Measurements from ENCODE around the gene MAEA.

MAEA gene

GRCh38 chr4:1375761-1376322 lies 86.2 kb downstream of the MAEA start:
- H3F3A ChIP-seq (ENCODE audit: insufficient read depth), result no peaks in the 10 kb centered on the region
- no peak overlapping the region for H2AFZ ChIP-seq (ENCODE audit: low read depth, low read length, severe bottlenecking)
- no peak overlapping the region for H3K4me2 ChIP-seq (ENCODE audit: low read depth, low read length, poor library complexity, severe bottlenecking)
- no peaks in the 10 kb centered on the region for H4K20me1 ChIP-seq (ENCODE audit: low read depth, low read length)
- no peaks in the 10 kb centered on the region for H3K9me2 ChIP-seq (replicated peaks; ENCODE audit: insufficient read depth, low read length)
- no peak overlapping the region for H3K27ac ChIP-seq (ENCODE audit: low read depth, low read length)
- TF ChIP-seq EZH2phosphoT487 (conservative IDR thresholded peaks at IDR 0.05; ENCODE audit: low read length) (no peak), CTCF (IDR thresholded peaks at IDR 0.05; ENCODE audit: insufficient read depth, low read length, poor library complexity, severe bottlenecking) (no peak)
- H3K79me2 ChIP-seq (ENCODE audit: insufficient read depth, low read length), result no peaks in the 10 kb centered on the region
- H3K4me3 ChIP-seq (ENCODE audit: insufficient read depth, low read length, poor library complexity, severe bottlenecking), result no peak overlapping the region
- H3K9me3 ChIP-seq (ENCODE audit: insufficient read depth, low read length), result no peaks in the 10 kb centered on the region
- H3K9ac ChIP-seq (ENCODE audit: low read length), result no peak overlapping the region
- no peaks in the 10 kb centered on the region for H3K27me3 ChIP-seq (ENCODE audit: low read length)
- H3K36me3 ChIP-seq (ENCODE audit: low read length), result no peaks in the 10 kb centered on the region

- Histone ChIP-seq H3K27ac (ENCODE audit: low read depth, low read length) (no peak overlapping the region), H3K27me3 (ENCODE audit: low read length) (no peaks in the 10 kb centered on the region), H3K9me3 (ENCODE audit: insufficient read depth, low read length) (no peaks in the 10 kb centered on the region), H2AFZ (ENCODE audit: low read depth, low read length, severe bottlenecking) (no peak overlapping the region), H3K36me3 (ENCODE audit: low read length) (no peaks in the 10 kb centered on the region), H3K4me3 (ENCODE audit: insufficient read depth, low read length, poor library complexity, severe bottlenecking) (no peak overlapping the region), H3K9me2 (replicated peaks; ENCODE audit: insufficient read depth, low read length) (no peaks in the 10 kb centered on the region), H3K4me2 (ENCODE audit: low read depth, low read length, poor library complexity, severe bottlenecking) (no peak overlapping the region), H3K9ac (ENCODE audit: low read length) (no peak overlapping the region), H4K20me1 (ENCODE audit: low read depth, low read length) (no peaks in the 10 kb centered on the region), H3K79me2 (ENCODE audit: insufficient read depth, low read length) (no peaks in the 10 kb centered on the region), H3F3A (ENCODE audit: insufficient read depth) (no peaks in the 10 kb centered on the region)
- TF ChIP-seq CTCF (IDR thresholded peaks at IDR 0.05; ENCODE audit: insufficient read depth, low read length, poor library complexity, severe bottlenecking) (no peak), EZH2phosphoT487 (conservative IDR thresholded peaks at IDR 0.05; ENCODE audit: low read length) (no peak)
Measured at GRCh38 chr4:1376391-1376840, 86.7 kb downstream of the MAEA start.

GRCh38 chr4:1376841-1377605 lies 87.3 kb downstream of the MAEA start:
- H4K20me1 ChIP-seq (ENCODE audit: low read depth, low read length), result no peaks in the 10 kb centered on the region
- H3K4me2 ChIP-seq (ENCODE audit: low read depth, low read length, poor library complexity, severe bottlenecking), result no peak overlapping the region

More at GRCh38 chr4:1376841-1377605, 87.3 kb downstream of the MAEA start:
- TF ChIP-seq EZH2phosphoT487 (conservative IDR thresholded peaks at IDR 0.05; ENCODE audit: low read length), result no peak
- no peak for TF ChIP-seq CTCF (IDR thresholded peaks at IDR 0.05; ENCODE audit: insufficient read depth, low read length, poor library complexity, severe bottlenecking)
- Histone ChIP-seq H3K9me3 (ENCODE audit: insufficient read depth, low read length) (no peaks in the 10 kb centered on the region), H3K36me3 (ENCODE audit: low read length) (no peaks in the 10 kb centered on the region), H3K27me3 (ENCODE audit: low read length) (no peaks in the 10 kb centered on the region), H2AFZ (ENCODE audit: low read depth, low read length, severe bottlenecking) (no peak overlapping the region), H3K27ac (ENCODE audit: low read depth, low read length) (no peak overlapping the region), H3F3A (ENCODE audit: insufficient read depth) (no peaks in the 10 kb centered on the region), H3K9me2 (replicated peaks; ENCODE audit: insufficient read depth, low read length) (no peaks in the 10 kb centered on the region), H3K9ac (ENCODE audit: low read length) (no peak overlapping the region), H3K4me3 (ENCODE audit: insufficient read depth, low read length, poor library complexity, severe bottlenecking) (no peak overlapping the region), H3K79me2 (ENCODE audit: insufficient read depth, low read length) (no peaks in the 10 kb centered on the region)
